Stimulated activated CD8-positive, alpha-beta memory T cell treated with anti-CD3 and anti-CD28 coated beads, Interleukin-7, amount 100 ng/mL, for 1 hour (primary cell): ENCODE data around the gene PARL.
"Not testable (repeated sequence)": the region's sequence is repeated elsewhere in the genome, so short reads cannot be mapped to it uniquely, and the experiment has no call there.

Source experiments
- DNase-seq, 2 donors: peaks; one replicate each; pipeline ENCODE4 v3.0.0-alpha.2; 2020; ENCODE audit warnings: low read depth in 2 of 2

The PARL gene

DNA sequence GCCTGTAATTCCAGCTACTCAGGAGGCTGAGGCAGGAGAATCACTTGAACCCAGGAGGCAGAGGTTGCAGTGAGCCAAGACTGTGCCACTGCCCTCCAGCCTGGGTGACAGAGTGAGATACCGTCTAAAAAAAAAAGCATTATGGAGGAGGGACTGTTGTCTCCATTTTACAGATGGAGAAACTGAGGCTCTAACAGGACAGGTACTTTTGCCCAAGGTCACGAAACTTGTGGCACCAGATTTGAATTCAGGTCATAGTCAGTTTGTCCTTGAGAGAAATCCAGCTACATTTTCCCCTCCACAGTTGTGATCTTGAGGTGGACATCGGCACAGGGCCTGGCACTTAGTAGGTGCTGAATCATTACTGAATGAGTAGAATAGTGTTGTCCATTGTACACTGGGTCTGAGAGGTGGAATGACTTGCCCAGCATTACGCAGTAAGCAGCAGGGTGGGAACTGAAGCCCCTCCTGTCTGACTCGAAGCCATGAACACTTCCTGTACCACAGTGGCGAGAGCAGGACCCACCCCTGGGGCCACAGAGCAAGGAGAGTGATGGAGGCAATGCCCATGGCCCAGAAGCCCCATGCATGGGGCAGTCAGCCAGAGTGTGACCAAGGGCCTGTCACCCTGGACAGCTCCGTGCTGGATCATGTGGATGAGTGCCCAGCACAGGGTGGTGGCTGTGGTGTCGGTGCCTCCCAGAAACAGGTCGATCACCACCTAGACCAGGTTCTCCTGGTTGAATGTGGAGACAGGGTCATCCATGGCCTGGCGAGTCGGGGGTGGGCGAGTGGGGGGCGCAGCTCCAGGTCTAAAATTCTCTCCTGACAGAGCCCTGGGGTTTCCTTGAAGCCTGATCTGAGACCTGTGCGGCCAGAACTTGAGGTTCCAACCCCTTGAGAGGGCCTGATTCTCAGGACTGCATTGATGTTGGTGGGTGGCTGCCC, 20.4 kb upstream of the PARL start:
- no peak for DNase-seq

DNA sequence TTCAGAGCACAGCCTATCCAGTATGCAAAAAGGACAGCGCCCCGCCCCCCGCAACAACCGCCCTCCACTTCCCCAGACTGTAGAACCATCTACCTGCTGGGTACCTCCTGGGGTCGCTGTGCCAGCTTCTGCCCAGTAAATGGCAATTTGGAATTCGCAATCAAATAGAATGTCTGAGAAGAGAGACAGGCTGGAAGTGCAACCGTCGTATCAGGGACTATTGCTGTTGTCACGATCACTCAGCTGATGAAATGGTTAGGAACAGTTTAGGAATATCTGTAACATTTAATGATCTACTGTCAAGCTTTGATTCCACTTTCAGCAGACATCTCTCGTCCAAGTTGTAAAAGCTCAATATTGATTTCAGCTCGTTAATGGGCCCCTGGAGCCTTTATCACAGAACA, 13.3 kb upstream of the PARL start:
- DNase-seq: no peak

DNA sequence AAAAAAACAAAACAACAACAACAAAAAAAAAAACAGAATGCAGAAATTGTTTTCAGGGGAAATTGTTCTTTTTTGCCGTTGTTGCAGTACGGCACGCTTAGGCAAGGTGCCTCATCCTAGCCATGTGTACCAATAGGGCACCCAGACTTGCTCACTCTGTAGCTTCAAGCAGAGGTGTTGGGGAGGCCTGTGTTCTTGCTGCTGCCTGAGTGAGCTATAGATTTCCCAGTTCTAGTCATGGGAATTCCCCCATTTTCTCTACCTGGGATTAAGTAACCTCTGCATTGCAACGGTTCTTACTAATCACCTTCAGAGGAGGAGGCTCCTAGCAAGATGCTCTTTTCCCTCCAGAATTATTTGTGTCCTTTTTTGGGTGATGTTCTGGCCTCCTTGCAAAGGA, 12.9 kb upstream of the PARL start:
- no peak for DNase-seq

DNA sequence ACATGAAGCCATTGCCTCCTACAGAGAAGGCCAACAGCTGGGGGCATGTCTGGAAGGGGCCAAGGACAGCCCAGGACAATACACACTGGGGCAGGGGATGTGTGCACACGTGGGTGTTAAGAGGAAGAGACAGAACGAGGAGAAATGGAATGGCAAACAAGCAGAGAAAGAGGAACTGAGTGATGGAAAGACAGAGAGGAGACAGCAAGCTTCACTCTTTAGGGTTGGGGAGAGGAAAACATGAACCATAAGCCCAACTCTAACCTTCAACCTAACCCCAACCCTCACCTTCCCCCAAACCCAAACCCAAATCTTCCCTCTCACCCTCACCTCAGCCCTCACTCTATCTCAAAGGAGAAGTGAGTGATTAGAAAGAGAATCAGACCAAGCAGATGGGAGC, 11.9 kb upstream of the PARL start:
- DNase-seq: no peak

DNA sequence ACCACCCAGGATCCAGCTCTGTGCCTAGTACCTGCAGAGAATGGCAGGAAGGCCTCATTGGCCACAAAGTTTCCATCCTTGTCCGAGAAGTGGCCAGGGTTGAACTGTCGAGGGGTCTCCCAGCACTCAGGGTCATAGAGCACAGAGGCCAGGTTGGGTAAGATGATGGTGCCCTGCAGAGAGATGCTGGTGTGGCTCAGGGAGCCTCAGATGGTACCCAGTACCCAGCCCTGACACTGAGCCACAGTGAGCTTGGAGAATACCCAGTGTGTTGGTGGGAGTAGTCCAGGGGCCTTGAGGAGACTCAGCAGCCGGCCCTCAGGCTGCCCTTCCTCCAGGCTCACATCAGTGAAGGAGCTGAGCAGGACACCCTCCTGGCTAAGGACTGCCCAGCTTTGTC, 11.5 kb upstream of the PARL start:
- DNase-seq: no peak

DNA sequence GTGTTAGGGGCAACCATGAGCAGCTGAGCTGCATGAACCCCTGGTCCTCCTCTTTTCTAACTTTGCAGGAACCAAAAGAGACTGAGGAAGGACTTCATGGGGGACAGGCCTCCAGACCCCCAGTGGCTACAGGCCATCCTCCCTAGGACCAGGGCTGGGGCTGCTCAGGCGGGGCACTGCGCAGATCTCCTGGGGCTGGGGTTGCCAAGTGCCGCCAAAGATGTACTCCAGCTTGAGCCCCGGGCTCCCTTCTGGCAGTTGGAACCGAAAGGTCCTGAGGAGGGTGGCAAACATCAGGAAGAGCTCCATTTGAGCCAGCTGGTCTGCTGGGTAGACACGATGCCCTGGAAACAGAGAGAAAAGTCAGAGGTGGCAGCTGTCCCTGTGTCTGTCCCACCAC, 11.1 kb upstream of the PARL start:
- no peak for DNase-seq

DNA sequence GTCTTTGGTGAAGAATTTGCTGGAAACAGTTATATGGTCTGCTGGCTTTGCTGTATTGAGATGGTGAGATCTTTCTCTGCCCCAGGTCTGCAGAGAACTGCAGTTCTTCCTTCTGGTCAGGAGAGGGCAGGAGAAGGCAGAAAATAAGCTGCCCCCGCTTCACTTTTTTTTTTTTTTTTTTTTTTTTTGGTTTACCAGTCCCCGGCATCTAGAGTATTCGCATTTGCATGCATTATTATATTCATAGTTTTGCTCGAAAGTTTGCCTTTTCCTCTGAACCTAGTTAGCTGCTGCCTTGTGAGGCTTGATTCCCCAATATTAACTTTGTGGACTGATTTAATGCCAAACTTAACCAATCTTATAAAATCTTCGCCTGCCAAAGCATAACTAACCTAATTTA, 10.6 kb upstream of the PARL start:
- DNase-seq: no peak

DNA sequence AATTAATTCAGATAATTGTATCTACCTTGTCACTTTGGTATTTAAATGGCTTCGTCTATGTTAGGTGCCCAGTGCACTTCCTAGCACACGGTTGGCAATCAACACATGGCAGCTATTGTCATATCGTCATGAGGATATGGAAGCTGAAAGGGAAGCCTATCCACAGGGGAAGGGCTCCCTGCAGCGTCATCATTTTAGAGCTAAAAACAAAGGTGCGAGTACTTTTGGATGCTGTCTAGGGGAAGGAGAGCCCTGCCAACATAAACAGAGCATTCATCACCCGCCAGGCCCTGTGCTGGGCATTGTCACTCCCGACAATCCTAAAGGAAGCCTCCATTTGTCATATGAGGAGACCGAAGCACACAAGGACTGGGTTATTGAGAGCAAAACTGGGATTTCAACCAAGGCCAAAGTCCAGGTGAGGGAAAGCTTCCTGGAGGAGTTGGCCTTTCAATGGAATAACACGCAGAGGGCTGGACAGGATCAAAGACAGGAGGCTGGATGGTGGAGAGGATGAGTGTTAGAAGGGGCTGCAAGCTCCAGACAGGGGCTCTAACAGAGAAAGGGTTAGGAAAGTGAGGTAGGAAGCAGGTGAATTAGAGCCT, 8.0 kb upstream of the PARL start:
- DNase-seq: no peak

DNA sequence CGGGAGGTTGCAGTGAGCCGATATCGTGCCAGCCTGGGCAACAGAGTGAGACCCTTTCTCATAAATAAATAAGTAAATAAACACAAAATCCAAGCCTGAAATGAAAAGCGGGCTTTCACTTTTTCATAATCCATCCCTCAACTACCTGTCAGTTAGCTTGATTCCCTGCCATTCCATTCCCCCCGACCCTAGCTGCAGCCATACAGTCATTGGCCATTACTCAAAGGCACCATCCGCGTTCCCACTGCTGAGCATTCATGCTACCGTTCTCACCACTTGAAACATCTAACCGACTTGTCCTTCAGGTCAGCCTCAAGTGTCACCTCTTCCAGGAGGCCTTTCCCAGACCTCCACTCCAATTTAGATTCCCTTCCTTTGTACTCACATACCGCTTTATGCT, 1.1 kb upstream of the PARL start:
- DNase-seq: no peak

DNA sequence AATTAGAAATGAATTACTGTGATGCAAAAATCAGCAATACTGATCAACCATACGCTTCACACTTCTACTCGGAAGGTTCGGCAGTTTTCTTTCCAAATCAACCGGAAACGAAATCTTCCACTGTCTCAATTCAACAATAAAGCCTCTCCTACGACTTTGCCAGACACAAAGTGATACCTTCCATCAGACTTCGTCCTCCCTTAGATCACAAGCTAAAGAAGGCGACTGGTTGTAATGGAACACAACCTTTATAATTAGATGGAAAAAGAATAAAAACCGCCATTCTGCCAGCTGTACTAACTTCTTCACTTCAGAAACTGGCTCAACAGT, 618 bp downstream of the PARL start:
- DNase-seq: no peak

DNA sequence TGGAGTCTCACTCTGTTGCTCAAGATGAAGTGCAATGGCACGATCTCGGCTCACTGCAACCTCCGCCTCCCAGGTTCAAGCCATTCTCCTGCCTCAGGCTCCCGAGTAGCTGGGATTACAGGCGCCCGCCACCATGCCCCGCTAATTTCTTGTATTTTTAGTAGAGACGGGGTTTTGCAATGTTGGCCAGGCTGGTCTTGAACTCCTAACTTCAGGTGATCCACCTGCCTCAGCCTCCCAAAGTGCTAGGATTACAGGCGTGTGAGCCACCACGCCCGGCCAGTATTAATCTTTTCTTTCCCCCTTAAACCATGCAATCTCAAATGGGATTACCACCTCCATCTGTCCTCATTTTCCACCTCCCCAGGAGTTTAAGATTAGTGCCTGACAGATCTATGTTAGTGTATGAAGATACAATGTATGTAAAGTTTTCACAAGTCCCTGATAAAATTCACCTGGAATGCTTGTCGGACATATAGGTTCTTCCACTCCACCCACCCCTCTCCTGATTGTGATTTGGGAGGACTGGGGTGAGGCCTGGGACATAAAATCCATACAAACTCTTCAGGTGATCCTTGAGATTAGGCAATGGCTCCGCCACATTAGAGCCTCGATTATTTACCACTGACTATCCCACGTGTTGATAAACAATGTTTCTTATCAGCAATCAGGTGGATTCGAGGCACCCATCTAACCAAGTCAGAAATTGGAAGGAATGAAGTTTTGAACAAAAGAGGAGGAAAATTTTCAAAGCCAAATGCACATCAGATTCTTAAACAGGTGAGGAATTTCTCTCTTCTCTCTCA, 1.2 kb downstream of the PARL start:
- no peak for DNase-seq

DNA sequence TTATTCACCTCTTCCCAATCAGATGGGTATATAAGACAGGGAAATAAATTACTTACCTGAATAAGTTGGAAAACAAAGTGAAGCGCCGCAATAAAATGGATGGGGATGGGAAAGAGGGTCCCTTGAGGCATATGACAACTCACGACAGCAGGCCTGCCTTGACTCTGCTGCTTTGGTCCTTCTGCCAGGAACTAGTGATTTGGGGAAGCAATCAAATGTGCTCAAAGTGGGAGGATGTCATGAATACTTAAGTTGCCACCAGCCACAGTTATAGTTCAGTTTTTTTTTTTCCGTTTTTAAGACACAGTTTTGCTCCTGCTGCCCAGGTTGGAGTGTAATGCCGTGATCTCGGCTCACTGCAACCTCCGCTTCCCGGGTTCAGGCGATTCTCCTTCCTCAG, 4.6 kb downstream of the PARL start:
- no peak for DNase-seq

DNA sequence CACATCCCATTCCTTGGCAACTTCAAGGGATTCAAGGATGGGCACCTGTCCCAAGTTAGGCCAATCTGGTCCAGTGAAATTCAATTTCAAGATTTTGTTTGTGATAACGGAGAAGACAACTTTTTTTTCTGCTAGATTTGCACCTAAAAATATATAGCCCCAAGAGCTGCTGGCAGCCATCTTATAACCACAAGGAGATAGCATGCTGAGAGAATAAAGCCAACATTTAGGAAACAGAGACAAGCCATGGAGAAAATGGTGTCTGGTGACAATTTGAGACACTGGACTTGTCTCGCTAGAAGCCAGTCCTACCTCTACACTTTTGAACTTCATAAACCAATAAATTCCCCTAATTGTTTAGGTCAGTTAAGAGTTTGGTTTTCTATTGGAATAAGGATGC, 5.4 kb downstream of the PARL start:
- DNase-seq: no peak

DNA sequence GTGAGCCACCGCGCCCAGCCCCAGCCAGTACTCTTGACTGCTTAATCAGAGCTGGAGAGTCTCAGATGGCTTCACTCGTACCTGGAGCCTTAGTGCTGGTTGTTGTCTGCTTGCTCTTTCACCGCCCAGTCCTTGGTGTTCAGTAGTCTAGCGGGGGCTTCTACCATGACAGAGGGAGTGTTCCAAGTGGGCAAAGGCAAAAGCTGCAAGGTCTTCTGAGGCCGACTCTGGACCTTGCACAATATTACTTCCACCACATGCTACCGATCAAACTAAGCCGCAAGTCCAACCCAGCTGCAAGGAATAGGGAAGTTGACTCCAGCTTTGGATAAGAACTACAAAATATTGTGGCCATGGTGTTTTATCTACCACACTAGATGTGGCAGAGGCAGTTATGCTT, 6.6 kb downstream of the PARL start:
- no peak for DNase-seq

DNA sequence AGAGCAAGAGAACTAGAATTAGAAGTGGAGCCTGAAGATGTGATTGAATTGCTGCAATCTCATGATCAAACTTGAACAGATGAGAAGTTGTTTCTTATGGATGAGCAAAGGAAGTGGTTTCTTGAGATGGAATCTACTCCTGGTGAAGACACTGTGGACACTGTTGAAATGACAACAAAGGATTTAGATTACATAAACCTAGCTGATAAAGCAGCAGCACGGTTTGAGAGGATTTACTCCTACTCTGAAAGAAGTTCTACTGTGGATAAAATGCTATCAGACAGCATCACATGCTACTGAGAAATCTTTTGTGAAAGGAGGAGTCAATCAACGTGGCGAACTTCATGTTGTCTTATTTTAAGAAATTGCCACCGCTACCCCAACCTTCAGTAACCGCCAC, 7.5 kb downstream of the PARL start:
- not testable (repeated sequence) for DNase-seq

DNA sequence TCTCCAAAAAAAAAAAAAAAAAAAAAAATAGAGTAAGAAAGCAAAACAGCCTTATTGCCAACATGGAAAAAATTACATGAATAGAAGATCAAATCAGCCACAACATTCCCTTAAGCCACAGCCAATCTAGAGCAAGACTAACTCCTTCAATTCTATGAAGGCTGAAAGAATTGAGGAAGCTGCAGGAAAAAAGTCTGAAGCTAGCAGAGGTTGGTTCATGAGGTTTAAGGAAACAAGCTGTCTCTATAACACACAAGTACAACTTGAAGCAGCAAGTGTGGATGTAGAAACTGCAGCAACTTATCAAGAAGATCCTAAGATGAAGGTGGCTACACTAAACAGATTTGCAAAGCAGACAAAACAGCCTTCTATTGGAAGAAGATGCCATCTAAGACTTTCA, 9.3 kb downstream of the PARL start:
- DNase-seq: no peak

DNA sequence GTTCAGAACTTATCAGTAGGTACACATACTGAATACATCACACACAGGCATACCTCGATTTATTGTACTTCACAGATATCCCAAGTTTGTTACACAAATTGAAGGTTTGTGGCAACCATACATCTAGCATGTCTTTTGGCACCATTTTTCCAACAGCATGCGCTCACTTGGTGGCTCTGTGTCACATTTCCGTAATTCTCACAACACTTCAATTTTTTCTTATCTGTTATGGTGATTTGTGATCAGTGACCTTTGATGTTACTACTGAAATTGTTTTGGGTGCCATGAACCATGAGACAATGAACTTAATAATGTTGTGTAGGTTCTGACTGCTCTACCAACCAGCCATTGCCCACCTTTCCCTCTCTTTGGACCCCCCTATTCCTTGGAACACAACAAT, 10.8 kb downstream of the PARL start:
- no peak for DNase-seq

DNA sequence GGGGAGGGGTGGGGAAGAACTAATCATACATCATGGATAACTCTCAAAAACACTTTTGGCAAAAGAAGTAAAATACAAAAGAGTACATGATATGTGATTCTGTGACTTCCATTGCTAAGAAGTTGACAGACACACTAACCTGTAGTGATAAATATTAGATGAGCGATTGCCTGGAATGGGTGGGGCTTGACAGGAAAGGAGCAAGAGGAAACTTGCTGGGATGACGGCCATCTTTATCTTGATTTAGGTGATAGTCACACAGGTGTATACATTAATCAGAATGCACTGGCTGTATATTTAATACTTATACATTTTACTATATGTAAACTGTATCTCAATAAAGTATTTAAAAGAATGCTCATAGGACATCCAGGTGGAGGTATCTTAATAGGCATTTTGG, 13.1 kb downstream of the PARL start:
- DNase-seq: no peak

DNA sequence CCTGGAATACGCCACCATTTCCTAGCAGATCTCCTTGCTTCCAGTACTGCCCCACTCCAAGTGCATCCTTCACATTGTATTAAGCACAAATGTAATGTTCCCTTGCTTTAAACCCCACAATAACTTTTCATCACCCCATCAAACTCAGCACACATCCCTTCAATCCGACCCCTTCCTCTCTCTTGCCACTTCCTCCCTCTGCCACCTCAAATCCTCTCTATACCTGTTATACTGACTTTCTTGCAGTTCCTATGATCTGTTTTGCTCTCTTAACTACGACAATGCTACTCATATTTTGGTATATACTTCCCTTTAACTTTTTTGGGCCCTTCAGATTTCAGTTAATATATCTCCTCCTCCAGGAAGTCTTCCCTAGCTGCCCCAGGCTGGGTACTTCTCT, 14.1 kb downstream of the PARL start:
- DNase-seq: no peak

DNA sequence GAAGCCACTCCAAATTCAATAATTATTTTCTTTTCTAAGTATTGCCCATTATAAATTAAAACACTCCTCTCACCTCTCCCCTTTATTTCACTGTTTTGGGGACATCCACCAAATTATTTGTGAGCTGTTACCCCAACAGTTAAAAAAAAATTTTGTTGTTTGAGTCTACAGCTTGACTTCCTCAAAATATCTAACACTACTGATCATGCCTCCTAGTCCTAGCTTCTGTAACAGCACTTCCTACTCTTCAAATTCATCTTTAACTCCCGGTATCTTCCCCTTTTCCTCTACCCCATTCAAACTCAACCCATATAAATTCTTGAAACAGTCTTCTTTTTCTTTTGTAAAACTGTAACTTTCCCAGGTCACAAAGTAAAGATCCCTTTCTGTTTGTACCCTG, 15.9 kb downstream of the PARL start:
- no peak for DNase-seq

DNA sequence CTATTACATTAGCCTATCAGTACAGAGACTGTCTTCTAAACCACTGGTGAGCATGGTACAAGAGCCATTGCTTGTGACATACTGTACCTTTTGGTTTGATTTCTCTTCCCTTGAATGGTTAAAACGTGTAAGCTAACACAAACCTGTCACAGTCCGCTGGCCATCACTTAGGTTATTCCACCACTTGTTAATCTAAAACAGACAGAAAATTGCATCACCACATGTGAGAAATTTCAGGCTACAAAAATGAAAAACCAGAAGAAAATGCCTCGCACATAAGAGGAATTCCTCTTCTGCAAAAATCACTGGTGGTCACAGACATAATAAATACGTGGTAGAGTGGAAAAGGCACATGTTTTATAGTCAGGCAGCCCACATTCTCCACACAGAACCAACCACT, 22.1 kb downstream of the PARL start:
- no peak for DNase-seq

DNA sequence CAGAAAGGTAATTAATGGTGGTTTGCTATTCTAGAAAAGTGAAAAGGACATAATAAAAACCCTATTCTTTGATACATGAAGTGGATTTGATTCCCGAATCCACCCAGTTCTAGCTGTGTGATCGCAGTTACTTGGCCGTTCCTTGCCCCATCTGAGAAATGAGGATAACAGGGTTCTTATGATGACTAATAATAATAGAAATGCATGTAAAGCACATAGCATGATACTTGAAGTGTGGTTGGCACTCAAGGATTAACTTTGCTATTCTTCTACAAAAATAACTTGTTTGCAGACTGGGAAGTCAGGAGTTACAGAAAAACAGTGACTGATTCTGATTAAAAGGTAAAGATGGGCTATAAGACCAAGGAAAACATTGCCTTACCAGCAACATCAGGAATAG, 26.8 kb downstream of the PARL start:
- DNase-seq: no peak
